ENCODE measurements around the gene PCYT2.

The PCYT2 gene

GRCh38 chr17:81859906-81860755 lies 51.1 kb downstream of the PCYT2 start, which contains the start of gene P4HB:
P4HB (minus strand) TSS chr17:81860535; CDS start chr17:81860471, 64 bp downstream.
- DNase-seq (ENCODE audit: low read depth, low spot score), result no peak
- H3K4me3 ChIP-seq (ENCODE audit: low read depth, low read length), result peak within 1 kb of the TSS; percentile 79
- in situ Hi-C loops (cut with HindIII; ENCODE audit: low sequenced_read_pairs), result no loop called here
- no peak for TF ChIP-seq CTCF (IDR thresholded peaks at IDR 0.05; ENCODE audit: low read depth, low read length)

- DNase-seq (ENCODE audit: low read depth, low spot score), result no peak
These were observed 52.0 kb downstream of the PCYT2 start for GRCh38 chr17:81858967-81859905.

GRCh38 chr17:81858170-81858966 lies 52.8 kb downstream of the PCYT2 start:
- no peak for DNase-seq (ENCODE audit: low read depth, low spot score)
- in situ Hi-C loops (cut with HindIII; ENCODE audit: low sequenced_read_pairs), result no loop called here
- H3K4me3 ChIP-seq (ENCODE audit: low read depth, low read length), result peak overlapping the region; percentile 67
- TF ChIP-seq CTCF (IDR thresholded peaks at IDR 0.05; ENCODE audit: low read depth, low read length), result no peak

More at GRCh38 chr17:81858967-81859905, 52.0 kb downstream of the PCYT2 start:
- in situ Hi-C loops (cut with HindIII; ENCODE audit: low sequenced_read_pairs), result no loop called here
- peak overlapping the region; percentile 67 for H3K4me3 ChIP-seq (ENCODE audit: low read depth, low read length)
- TF ChIP-seq CTCF (IDR thresholded peaks at IDR 0.05; ENCODE audit: low read depth, low read length), result no peak

- in situ Hi-C loops (cut with HindIII; ENCODE audit: low sequenced_read_pairs), result no loop called here
- H3K4me3 ChIP-seq (ENCODE audit: low read depth, low read length), result no peak overlapping the region
- DNase-seq (ENCODE audit: low read depth, low spot score), result no peak
- no peak for TF ChIP-seq CTCF (IDR thresholded peaks at IDR 0.05; ENCODE audit: low read depth, low read length)
These were observed 56.0 kb downstream of the PCYT2 start for GRCh38 chr17:81854974-81855774.

GRCh38 chr17:81852237-81852636 lies 59.0 kb downstream of the PCYT2 start:
- no peak overlapping the region for H3K4me3 ChIP-seq (ENCODE audit: low read depth, low read length)
- DNase-seq (ENCODE audit: low read depth, low spot score), result no peak
- no peak for TF ChIP-seq CTCF (IDR thresholded peaks at IDR 0.05; ENCODE audit: low read depth, low read length)
- in situ Hi-C loops (cut with HindIII; ENCODE audit: low sequenced_read_pairs), result no loop called here

Data from astrocyte of the spinal cord (primary cell).